Mucosa of rectum (tissue), 2 donors: ENCODE results near the gene INVS.

Experiments used
- H3K27ac ChIP-seq, 2 donors: one replicate each; pipeline ENCODE4 v1.7.0; 2013; ENCODE audit warnings: inconsistent platforms in 2 of 2, low read depth in 2 of 2, low read length in 2 of 2
- H3K27me3 ChIP-seq, 2 donors: one replicate each; pipeline ENCODE4 v1.7.0; 2013; ENCODE audit warnings: low read length in 2 of 2; ENCODE audit not compliant: control insufficient read depth in 2 of 2, insufficient read depth in 2 of 2
- H3K36me3 ChIP-seq, 2 donors: one replicate each; pipeline ENCODE4 v1.7.0; 2013; ENCODE audit warnings: low read length in 2 of 2; ENCODE audit not compliant: control insufficient read depth in 2 of 2, insufficient read depth in 2 of 2
- H3K4me1 ChIP-seq, 2 donors: one replicate each; pipeline ENCODE4 v1.7.0; 2013; ENCODE audit warnings: low read length in 2 of 2, mild to moderate bottlenecking in 1 of 2; ENCODE audit not compliant: control insufficient read depth in 2 of 2, insufficient read depth in 2 of 2
- H3K4me3 ChIP-seq, 2 donors: one replicate each; pipeline ENCODE4 v1.7.0; 2013; ENCODE audit warnings: low read length in 2 of 2
- H3K9ac ChIP-seq, 2 donors: one replicate each; pipeline ENCODE4 v1.7.0; 2013; ENCODE audit warnings: low read length in 2 of 2, low read depth in 1 of 2, mild to moderate bottlenecking in 1 of 2
- H3K9me3 ChIP-seq, 2 donors: one replicate each; pipeline ENCODE4 v1.7.0; 2013; ENCODE audit warnings: low read length in 2 of 2; ENCODE audit not compliant: control insufficient read depth in 2 of 2
- donor health status: healthy.
- donor health status: Normal muscosa, but diverticular disease.

The INVS gene

GRCh38 chr9:100096378-100096916 lies 2.6 kb upstream of the INVS start:
- H3K9ac ChIP-seq = no peak overlapping the region
- H3K9me3 ChIP-seq = no peaks in the 10 kb centered on the region
- H3K4me1 ChIP-seq = peaks cover 12 to 13% of the 10 kb centered on the region in 2 donors
- no peaks in the 10 kb centered on the region for H3K27me3 ChIP-seq
- H3K36me3 ChIP-seq = peaks cover 0 to 2% of the 10 kb centered on the region in 2 donors
- H3K27ac ChIP-seq = no peak overlapping the region
- no peak overlapping the region for H3K4me3 ChIP-seq

- no peaks in the 10 kb centered on the region for H3K27me3 ChIP-seq
- H3K9ac ChIP-seq = peak overlapping the region; percentile 97 to 100
- H3K9me3 ChIP-seq = no peaks in the 10 kb centered on the region
- H3K27ac ChIP-seq = peak overlapping the region; percentile 84 to 91
- peak overlapping the region; percentile 97 to 100 for H3K4me3 ChIP-seq
- peaks cover 0 to 2% of the 10 kb centered on the region in 2 donors for H3K36me3 ChIP-seq
- H3K4me1 ChIP-seq = peaks cover 12 to 13% of the 10 kb centered on the region in 2 donors
Measured at GRCh38 chr9:100098046-100098886, 777 bp upstream of the INVS start.

- H3K4me3 ChIP-seq = peak overlapping the region; percentile 97 to 100
- H3K27ac ChIP-seq = peak overlapping the region; percentile 84 to 91
- no peaks in the 10 kb centered on the region for H3K9me3 ChIP-seq
- H3K36me3 ChIP-seq = peaks cover 5 to 8% of the 10 kb centered on the region in 2 donors
- H3K9ac ChIP-seq = peak overlapping the region; percentile 97 to 100
- H3K27me3 ChIP-seq = no peaks in the 10 kb centered on the region
- H3K4me1 ChIP-seq = peaks cover 12 to 13% of the 10 kb centered on the region in 2 donors
Measured at GRCh38 chr9:100099722-100100042, 639 bp downstream of the INVS start.

GRCh38 chr9:100100146-100100667 lies 1.2 kb downstream of the INVS start:
- H3K36me3 ChIP-seq = peaks cover 5 to 13% of the 10 kb centered on the region in 2 donors
- peaks cover 12 to 13% of the 10 kb centered on the region in 2 donors for H3K4me1 ChIP-seq
- no peaks in the 10 kb centered on the region for H3K27me3 ChIP-seq
- peak overlapping the region; percentile 97 to 100 for H3K4me3 ChIP-seq
- H3K9ac ChIP-seq = peak overlapping the region in 1 of 2 donors; percentile 100
- H3K27ac ChIP-seq = peak overlapping the region; percentile 84 to 91
- no peaks in the 10 kb centered on the region for H3K9me3 ChIP-seq

- H3K36me3 ChIP-seq = peaks cover 18 to 25% of the 10 kb centered on the region in 2 donors
- H3K9ac ChIP-seq = no peak overlapping the region
- no peak overlapping the region for H3K4me3 ChIP-seq
- no peak overlapping the region for H3K27ac ChIP-seq
- no peaks in the 10 kb centered on the region for H3K9me3 ChIP-seq
- peaks cover 12 to 13% of the 10 kb centered on the region in 2 donors for H3K4me1 ChIP-seq
- no peaks in the 10 kb centered on the region for H3K27me3 ChIP-seq
Measured at GRCh38 chr9:100101608-100102007, 2.6 kb downstream of the INVS start.

GRCh38 chr9:100104314-100104713 lies 5.3 kb downstream of the INVS start:
- Histone ChIP-seq H3K9me3 (no peaks in the 10 kb centered on the region), H3K36me3 (peaks cover 26 to 32% of the 10 kb centered on the region in 2 donors), H3K4me3 (no peak overlapping the region), H3K27me3 (no peaks in the 10 kb centered on the region), H3K9ac (no peak overlapping the region), H3K27ac (no peak overlapping the region), H3K4me1 (peaks cover 3 to 7% of the 10 kb centered on the region in 2 donors)

GRCh38 chr9:100105861-100106260 lies 6.8 kb downstream of the INVS start:
- no peak overlapping the region for H3K27ac ChIP-seq
- no peaks in the 10 kb centered on the region for H3K4me1 ChIP-seq
- no peaks in the 10 kb centered on the region for H3K9me3 ChIP-seq
- peaks cover 27 to 37% of the 10 kb centered on the region in 2 donors for H3K36me3 ChIP-seq
- no peaks in the 10 kb centered on the region for H3K27me3 ChIP-seq
- no peak overlapping the region for H3K4me3 ChIP-seq
- H3K9ac ChIP-seq = no peak overlapping the region

- H3K4me3 ChIP-seq = no peak overlapping the region
- no peaks in the 10 kb centered on the region for H3K27me3 ChIP-seq
- H3K9me3 ChIP-seq = no peaks in the 10 kb centered on the region
- no peaks in the 10 kb centered on the region for H3K4me1 ChIP-seq
- no peak overlapping the region for H3K9ac ChIP-seq
- H3K36me3 ChIP-seq = peaks cover 30 to 37% of the 10 kb centered on the region in 2 donors
- no peak overlapping the region for H3K27ac ChIP-seq
Measured at GRCh38 chr9:100106616-100107015, 7.6 kb downstream of the INVS start.

- no peaks in the 10 kb centered on the region for H3K4me1 ChIP-seq
- H3K27ac ChIP-seq = no peak overlapping the region
- H3K36me3 ChIP-seq = peaks cover 30 to 37% of the 10 kb centered on the region in 2 donors
- H3K4me3 ChIP-seq = no peak overlapping the region
- H3K9me3 ChIP-seq = no peaks in the 10 kb centered on the region
- no peak overlapping the region for H3K9ac ChIP-seq
- H3K27me3 ChIP-seq = no peaks in the 10 kb centered on the region
Measured at GRCh38 chr9:100108559-100108958, 9.5 kb downstream of the INVS start.

GRCh38 chr9:100111235-100111634 lies 12.2 kb downstream of the INVS start:
- Histone ChIP-seq H3K27me3 (no peaks in the 10 kb centered on the region), H3K27ac (no peak overlapping the region), H3K4me3 (no peak overlapping the region), H3K36me3 (peaks cover 14 to 18% of the 10 kb centered on the region in 2 donors), H3K9ac (no peak overlapping the region), H3K4me1 (no peaks in the 10 kb centered on the region), H3K9me3 (no peaks in the 10 kb centered on the region)
